HG03025 (cell line): ENCODE data around the gene ARHGAP26.

Experiments
- ATAC-seq: cut with Tn5 transposase; IDR thresholded peaks from one replicate; pipeline ENCODE4 v1.9.1; 2021; ENCODE audit warnings: mild to moderate bottlenecking, moderate library complexity; ENCODE audit not compliant: unreplicated experiment, low FRiP score

ARHGAP26 gene

GRCh38 chr5:142808878-142809598, 38.9 kb downstream of the ARHGAP26 start:
- no peak for ATAC-seq

- ATAC-seq = no peak
Measured at GRCh38 chr5:142810081-142810480, 39.9 kb downstream of the ARHGAP26 start.

GRCh38 chr5:142810743-142811290, 40.6 kb downstream of the ARHGAP26 start:
- no peak for ATAC-seq

GRCh38 chr5:142811866-142812557, 41.8 kb downstream of the ARHGAP26 start:
- ATAC-seq = no peak

- no peak for ATAC-seq
Measured at GRCh38 chr5:142813220-142813619, 43.0 kb downstream of the ARHGAP26 start.

GRCh38 chr5:142814122-142814521, 43.9 kb downstream of the ARHGAP26 start:
- no peak for ATAC-seq

GRCh38 chr5:142815469-142815868, 45.3 kb downstream of the ARHGAP26 start:
- ATAC-seq = no peak

- ATAC-seq = no peak
Measured at GRCh38 chr5:142816531-142817430, 46.6 kb downstream of the ARHGAP26 start.

GRCh38 chr5:142817949-142818431, 47.8 kb downstream of the ARHGAP26 start:
- ATAC-seq = no peak

GRCh38 chr5:142819292-142819691, 49.1 kb downstream of the ARHGAP26 start:
- no peak for ATAC-seq

- ATAC-seq = no peak
Measured at GRCh38 chr5:142819825-142820224, 49.6 kb downstream of the ARHGAP26 start.

GRCh38 chr5:142820447-142820846, 50.3 kb downstream of the ARHGAP26 start:
- ATAC-seq = no peak

GRCh38 chr5:142821034-142821732, 51.0 kb downstream of the ARHGAP26 start:
- ATAC-seq = no peak

GRCh38 chr5:142821733-142822487, 51.7 kb downstream of the ARHGAP26 start:
- ATAC-seq = no peak

- ATAC-seq = no peak
Measured at GRCh38 chr5:142823126-142823525, 52.9 kb downstream of the ARHGAP26 start.

- ATAC-seq = no peak
Measured at GRCh38 chr5:142823806-142824205, 53.6 kb downstream of the ARHGAP26 start.

GRCh38 chr5:142824391-142824790, 54.2 kb downstream of the ARHGAP26 start:
- ATAC-seq = no peak

- no peak for ATAC-seq
Measured at GRCh38 chr5:142825378-142826089, 55.4 kb downstream of the ARHGAP26 start.

- ATAC-seq = no peak
Measured at GRCh38 chr5:142826093-142826492, 55.9 kb downstream of the ARHGAP26 start.
